Measurements from ENCODE around the gene DNASE1L2.
"Not testable (repeated sequence)": the region's sequence is repeated elsewhere in the genome, so short reads cannot be mapped to it uniquely, and the experiment has no call there.

DNASE1L2 gene

DNA sequence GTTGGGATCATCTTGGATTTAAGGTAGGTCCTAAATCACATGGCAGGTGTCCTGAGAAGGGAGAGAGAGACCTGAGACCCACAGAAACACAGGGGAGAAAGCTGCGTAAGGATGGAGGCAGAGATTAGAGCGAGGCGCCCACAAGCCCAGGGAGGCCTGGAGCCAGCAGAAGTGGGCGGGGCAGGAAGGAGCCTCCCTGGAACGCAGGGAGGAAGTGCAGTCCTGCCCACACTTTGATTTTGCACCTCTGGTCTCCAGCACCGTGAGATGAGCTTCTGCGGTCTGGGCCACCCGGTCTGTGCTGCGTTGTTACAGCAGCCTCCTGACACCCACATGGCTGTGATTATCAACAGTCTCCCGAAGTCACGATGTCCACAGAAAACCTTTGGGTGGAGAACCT lies 6.4 kb downstream of the DNASE1L2 start:
- no peak for DNase-seq

DNA sequence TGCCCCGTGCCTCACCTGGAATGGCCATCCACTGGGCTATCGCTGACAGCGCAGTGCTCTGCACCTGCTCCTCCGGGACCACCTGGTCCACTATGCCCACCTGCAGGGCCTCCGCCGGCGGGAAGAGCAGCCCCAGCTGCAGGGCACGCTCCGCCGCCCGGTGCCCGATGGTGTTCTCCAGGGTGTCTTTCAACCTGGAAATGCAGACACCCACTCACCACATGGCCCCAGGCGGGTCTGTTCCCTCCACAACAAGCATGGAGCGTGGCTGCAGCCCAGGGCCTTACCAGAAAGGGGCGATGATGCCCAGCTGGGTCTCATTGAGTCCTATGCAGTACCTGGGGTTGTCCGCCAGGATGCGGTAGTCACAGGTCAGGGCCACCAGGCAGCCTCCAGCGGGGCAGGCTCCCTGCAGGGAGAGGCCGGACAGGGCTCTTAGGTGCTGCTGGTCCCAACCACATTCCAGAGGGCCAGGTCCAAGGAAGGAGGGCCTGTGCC lies 6.8 kb downstream of the DNASE1L2 start:
- no peak for DNase-seq

DNA sequence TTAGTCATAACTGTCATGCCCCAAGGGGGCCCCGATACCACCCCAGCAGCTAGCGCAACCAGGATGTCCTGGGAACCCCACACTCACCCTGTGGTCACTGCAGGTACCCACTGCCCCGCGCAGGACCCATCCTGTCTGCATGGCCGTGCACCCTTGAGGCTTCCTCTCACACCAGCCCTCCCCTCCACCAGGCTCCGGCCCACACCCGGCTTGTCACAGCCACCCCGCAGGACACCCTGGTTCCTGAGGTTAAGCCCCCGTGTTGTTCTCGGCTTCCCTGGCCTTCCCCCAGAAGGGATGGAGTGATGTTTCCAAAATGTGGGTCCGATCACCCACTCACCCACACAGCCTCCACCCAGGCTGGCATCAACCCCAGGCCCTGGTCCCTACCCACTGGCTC lies 7.5 kb downstream of the DNASE1L2 start:
- DNase-seq, result no peak

DNA sequence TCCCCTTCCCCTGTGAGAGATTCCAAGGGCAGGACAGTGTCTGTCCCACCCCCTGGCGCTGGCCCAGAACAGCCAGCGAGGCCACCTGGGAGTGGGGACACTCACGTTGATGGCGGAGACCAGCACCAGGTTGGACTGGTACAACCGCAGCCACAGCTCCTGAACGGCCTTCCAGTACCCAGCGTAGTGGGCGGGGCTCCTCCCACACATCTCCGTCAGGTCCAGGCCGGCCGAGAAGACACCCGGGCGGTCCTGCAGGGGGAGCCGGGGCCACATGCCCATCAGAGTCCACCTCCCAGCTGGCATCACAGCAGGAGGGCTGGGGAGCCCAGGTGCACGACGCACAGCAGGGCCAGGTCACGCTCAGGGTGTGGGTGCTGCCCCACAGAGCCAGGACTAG lies 8.1 kb downstream of the DNASE1L2 start:
- DNase-seq, result no peak

DNA sequence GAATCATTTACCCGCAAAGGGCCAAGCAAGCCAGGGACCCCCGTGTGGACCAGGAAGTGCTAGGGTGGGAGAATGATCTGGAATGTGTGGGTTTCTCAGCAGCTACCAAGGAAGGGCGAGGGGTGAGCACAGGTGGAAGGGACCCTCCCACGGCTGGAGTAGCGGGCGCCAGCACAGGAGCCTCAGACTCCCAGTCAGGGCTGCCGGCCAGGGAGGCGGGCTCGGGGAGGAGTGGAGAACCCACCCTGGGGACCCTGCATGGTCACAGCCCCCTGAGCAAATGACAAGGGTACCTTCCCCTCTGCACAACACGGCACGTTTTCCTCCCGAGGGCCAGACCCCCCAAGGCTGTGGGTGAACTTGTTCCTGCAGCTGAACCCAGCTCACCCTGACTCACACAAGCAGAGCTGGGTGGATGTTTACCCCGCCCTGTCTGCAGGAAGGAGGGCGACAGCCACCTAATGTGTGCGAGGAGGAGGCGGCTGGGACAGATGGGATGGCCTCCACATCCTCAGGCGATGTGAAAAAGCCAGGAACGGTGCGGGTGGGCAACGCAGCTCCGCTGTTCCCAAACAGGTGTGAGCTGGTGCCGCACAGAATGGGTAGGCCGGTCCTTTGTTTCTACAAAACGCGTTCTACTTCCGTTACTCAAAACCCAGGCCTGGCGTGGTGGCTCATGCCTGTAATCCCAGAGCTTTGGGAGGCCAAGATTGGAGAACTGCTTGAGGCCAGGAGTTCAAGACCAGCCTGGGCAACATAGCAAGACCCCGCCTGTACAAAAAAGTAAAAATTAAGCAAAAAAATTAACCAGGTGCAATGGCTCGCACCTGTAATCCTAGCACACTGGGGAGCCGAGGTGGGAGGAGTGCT lies 8.9 kb downstream of the DNASE1L2 start:
- no peak for DNase-seq

DNA sequence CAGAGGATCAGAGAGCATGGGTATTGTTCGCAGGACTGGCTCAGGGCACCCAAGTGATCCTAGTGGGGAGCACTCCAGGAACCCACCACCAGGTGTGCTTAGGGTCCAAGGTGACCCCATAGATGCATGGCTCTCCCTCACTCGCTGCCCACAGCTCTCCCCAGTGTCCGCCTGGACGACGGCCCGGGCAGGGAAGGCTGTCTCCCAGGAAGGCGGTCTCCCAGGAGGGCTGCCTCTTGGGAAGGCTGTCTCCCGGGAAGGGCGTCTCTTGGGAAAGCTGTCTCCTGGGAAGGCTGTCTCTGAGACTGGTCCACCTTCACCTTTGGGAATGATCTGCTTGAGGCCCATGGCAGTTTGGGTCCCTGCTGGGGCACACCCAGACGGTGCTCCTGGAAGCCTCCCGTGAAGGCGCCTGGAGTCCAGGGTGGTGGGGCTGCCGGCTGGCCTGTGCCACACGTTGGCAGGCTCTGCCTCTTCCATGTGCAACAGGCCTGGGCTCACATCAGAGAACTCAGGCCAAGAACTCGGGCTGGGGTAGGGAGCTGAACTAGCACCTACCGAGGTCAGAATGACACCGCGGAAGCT lies 10.1 kb downstream of the DNASE1L2 start:
- no peak for DNase-seq

DNA sequence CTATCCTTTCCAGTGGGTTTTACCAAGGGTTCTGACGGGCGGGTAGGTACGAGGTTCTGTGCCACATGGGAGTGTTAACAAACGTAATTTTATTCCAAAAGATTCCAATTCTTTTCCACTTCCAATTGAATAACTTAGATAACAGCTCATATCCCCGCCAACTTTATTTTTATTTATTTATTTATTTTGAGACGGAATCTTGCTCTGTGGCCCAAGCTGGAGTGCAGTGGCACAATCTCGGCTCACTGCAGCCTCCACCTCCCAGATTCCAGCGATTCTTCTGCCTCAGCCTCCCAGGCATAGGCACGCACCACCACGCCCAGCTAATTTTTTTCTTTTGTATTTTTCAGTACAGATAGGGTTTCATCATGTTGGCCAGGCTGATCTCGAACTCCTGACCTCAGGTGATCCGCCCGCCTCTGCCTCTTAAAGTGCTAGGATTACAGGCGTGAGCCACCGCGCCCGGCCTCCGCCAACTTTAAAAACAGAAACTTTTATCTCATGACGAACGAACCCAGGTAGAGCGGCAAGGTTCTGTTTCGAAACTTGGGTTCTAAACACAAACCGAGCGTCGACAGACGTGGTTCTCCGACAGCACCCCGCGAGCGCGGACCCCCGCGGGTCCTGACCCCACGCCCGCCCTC lies 14.5 kb downstream of the DNASE1L2 start:
- DNase-seq, result peak; percentile 22

DNA sequence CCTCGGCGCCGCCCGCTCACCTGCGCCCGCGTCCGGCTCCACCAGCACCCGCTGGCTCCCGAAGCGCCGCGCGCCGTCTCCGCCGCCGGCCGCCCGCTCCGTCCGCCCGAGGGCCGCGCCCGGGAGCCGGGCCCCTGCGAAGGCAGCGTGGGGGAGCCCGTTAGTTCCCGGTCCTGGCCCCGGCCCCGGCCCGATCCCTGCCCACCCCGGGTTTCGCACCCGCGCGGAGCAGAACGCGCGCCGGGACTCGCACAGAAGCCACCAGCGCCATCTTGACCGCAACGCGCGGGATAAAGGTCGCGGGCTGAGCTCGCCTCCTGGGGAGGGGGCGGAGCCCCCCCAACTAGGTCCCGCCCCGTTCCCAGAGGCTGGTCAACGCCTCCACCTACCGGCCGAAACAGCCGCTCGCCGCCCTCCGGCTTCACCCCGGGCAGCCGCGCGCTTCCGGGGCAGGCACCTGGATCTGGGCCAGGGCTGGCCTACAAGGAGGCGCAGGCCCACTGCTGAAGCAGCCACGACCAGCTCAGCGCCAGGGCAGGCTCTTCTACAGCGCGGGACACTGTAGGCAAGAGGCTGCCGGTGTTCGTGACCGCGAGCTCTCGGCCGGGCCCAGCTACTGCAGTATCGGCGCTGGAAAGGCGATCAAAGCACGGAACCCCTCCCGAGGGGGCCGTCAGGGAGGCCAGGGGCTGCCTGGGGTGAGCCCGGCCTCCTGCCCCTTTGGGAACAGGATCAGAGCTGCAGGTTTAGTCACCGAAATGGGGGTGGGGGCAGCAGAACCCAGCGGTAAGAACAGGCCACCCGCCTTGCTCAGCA lies 15.3 kb downstream of the DNASE1L2 start, which contains the start of gene ECI1:
ECI1 (minus strand) TSS at position 292 of the 816 bp plus-strand sequence; CDS start at position 271, 21 bp downstream.
- peak; percentile 94 for DNase-seq

DNA sequence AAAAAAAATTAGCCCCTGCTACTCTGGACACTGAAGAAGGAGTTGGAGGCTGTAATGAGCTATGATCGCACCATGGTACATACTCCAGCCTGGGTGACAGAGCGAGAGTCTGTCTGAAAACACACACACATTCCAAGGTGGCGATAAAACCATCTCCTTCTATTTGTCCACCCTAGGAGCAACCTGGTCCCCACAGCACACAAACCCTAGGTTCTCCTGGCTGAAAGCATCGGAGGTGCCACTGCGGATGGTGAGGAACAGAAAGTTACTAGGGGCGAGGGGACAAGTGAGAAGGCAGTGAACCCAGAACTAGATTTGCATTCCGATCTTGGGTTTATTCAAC lies 16.5 kb downstream of the DNASE1L2 start:
- no peak for DNase-seq

DNA sequence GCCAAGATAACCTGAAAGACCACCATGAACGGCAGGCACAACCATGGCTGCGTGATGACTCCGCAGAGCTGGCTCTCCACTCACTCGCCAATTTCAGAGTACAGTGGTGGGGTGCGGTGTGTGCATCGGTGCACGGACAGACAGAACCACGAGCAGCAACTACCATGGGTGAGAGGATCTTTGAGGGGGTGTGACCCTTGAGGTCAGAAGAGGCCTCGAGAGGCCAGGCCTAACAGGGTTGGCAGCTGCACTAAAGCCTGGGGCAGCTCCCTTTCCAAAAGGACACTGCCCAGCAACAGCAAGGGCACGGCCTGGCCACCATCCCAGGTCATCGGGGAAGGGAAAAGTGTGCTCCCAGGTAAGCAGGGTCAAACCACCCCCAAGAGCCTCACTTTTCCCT lies 17.0 kb downstream of the DNASE1L2 start:
- no peak for DNase-seq

DNA sequence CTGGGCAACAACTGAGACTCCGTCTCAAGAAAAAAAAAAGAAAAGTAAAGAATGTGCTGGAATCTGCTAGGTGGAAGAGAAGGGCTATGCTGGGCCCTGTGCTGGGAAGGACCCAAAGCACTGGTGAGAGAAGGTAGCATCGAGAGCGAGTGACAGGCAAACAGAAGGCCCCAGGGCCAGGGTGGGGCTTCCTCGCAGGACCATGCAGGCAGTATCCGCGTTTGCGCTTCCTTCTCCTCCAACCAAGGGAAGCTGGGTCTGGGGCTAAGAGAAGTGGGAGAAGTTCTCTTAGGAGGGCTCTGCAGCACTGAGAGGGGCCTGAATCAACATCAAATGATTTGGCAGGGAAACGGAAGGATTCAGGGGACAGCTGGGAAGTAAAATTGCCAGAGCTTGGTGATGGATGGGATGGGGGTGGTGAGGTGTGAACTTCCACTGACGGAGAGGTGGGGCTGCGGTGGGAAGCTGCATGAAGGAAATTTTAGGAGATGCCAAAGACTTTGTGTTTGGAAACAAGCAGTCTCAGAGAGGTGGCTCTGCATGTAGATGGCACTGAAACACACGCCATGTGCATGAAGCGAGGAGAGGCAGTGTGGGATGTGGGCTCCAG lies 20.4 kb downstream of the DNASE1L2 start:
- DNase-seq, result no peak

DNA sequence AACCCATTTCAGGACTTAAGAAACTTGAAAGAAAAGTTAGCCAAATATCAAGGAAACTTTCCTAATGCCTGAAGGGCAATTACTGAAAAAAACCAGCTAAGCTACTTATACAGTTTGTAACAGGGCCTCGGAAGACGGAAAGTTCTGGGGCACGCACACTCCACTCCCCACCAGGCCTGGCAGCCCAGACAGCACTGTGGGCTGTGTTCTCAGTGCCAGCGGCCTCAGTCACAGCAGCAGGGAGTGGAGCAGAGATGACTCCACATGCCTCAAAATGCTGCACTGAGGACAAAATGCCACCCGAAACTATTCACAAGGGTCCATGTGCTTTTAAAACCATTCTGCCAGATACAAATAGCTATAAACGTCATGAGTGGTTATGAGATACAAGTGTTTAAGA lies 21.5 kb downstream of the DNASE1L2 start:
- no peak for DNase-seq

DNA sequence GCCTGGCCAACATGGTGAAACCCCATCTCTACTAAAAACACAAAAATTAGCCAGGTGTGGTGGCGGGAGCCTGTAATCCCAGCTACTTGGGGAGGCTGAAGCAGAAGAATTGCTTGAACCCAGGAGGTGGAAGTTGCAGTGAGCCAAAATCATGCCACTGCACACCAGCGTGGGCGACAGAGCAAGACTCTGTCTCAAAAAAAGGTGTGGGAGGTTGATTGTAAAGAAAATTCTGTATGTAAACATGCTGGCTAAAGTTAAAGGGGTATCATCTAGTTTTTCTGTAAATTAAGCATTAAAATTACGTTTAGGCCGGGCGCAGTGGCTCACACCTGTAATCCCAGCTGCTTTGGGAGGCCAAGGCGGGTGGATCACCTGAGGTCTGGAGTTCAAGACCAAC lies 22.3 kb downstream of the DNASE1L2 start:
- not testable (repeated sequence) for DNase-seq

DNA sequence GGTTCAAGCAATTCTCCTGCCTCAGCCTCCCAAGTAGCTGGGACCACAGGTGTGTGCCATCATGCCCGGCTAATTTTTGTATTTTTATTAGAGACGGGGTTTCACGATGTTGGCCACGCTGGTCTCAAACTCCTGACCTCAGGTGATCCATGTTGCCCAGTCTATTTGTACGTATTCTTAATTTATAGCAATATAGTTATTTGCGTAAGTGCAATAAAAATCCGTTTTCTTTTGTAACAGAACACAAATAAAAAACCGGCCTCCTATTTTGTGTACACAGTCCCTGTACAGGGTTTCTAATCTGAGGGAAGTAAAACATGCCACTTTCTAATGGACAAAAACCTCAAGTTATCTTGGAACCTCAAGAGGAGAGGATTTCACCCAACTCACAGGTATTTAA lies 24.0 kb downstream of the DNASE1L2 start:
- no peak for DNase-seq

DNA sequence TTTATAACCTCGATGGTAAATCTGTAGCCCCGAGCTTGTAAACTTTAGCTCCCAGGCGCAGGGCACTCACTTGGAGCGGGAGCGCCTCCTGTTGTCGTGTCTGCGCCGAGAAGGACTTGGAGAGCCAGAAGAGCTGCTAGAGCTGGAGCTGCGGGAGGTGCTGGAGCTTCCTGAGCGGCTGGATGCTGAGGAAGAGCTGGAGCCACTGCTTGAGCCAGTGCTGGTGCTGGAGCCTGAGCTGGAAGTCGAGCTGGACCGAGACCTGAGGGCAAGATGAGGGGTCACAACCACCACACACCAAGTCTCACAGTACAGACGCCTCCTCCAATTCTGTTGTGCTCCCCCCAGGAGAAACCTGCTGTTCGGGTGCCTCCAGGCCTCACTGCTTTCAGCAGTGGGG lies 26.8 kb downstream of the DNASE1L2 start:
- not testable (repeated sequence) for DNase-seq

DNA sequence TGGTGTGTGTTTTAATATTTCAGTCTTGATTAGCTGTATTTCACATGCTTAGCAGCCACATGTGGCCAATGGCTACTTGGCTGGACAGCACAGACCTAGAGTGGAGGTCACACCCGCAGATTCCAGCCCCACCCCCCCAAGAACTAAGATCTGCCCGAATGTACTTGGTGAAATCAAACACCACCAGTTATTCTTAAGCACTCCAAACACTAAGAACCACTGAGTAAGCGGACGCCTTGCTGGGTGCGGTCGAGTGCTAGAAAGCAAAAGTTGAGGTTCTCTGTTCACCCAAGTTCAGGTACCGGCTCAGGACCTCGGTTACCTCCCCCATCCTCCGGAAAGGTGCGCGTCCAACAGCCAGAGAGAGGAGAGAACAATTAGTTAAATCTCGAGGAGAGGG lies 30.6 kb downstream of the DNASE1L2 start:
- DNase-seq, result not testable (repeated sequence)

DNA sequence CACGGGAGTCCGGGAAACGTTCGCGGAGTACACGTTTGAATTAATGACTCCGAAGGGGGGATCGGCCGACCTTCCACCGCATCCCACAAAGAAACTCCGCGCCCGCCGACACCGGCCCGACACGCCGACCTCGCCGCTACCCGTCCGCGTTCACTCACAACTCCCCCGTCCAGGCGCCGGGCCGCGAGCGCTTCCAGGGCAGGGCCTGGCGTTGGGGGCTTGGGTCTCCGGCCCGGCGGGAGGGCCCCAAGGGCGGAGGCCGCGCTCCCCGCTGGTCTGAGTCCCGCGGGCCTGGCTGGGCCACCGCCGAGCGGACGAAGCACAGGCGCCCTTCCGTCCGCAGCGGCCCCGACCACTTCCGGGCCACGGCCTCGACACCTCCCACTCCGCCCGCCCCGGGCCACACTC lies 31.3 kb downstream of the DNASE1L2 start:
- not testable (repeated sequence) for DNase-seq

DNA sequence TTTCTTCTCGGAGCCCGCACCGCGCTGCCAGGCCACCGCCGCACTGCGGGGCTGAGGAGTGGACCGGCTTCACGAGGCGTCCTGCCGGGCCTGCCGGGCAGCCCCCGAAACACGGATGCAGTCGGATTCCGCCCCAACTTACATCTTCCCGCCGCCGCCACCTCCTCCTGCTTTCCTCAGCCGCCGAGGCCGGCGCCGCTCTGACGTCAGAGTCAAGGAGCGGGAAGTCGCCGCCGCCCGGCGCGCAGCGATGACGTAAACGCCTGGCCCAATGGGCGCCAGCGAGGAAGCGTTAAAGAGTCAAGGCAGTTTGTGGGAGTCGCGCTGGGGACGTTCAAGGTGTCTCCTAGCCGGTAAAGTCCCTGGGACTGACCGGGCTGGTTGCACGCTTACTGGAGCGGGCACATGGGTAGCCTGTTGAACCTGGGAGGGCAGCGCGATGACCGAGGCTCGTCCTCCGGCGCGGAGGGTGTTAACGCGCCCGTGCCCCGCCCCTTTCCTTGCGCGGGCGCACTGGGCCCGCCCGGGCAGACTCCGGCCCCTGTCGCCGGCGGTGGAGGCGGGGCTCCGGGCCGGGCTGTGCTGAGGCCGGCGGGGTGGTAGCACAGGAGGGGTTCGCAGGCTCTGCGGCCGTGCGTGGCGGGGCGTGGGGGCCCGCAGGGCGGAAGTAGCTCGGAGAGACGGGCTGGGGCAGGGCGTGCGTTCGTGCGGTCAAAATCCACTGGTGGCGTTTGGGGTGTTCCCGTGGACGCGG lies 31.8 kb downstream of the DNASE1L2 start, which contains the start of gene RNPS1:
RNPS1 (minus strand) TSS at position 214 of the 754 bp plus-strand sequence. CDS start 3,483 bp downstream, outside the sequence.
- DNase-seq, result peak; percentile 96

DNA sequence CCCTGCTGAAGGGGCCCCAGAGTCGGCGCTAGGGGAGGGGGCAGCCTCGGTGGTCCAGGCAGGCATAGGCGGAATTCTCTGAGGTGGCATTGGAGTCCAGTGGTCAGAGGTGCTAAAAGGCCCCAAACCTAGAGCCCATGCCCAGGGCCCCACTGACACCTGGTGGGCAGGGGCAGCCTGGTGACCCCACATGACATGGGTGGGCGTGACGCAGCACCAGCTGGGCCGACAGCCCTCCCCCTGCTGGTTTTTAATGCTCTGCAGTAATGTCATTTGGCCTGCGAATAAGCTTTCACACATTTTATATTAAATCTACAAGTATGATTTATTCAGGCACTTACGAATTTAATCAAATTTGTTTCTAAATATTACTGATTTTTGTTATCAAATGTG lies 33.8 kb downstream of the DNASE1L2 start:
- DNase-seq, result no peak

DNA sequence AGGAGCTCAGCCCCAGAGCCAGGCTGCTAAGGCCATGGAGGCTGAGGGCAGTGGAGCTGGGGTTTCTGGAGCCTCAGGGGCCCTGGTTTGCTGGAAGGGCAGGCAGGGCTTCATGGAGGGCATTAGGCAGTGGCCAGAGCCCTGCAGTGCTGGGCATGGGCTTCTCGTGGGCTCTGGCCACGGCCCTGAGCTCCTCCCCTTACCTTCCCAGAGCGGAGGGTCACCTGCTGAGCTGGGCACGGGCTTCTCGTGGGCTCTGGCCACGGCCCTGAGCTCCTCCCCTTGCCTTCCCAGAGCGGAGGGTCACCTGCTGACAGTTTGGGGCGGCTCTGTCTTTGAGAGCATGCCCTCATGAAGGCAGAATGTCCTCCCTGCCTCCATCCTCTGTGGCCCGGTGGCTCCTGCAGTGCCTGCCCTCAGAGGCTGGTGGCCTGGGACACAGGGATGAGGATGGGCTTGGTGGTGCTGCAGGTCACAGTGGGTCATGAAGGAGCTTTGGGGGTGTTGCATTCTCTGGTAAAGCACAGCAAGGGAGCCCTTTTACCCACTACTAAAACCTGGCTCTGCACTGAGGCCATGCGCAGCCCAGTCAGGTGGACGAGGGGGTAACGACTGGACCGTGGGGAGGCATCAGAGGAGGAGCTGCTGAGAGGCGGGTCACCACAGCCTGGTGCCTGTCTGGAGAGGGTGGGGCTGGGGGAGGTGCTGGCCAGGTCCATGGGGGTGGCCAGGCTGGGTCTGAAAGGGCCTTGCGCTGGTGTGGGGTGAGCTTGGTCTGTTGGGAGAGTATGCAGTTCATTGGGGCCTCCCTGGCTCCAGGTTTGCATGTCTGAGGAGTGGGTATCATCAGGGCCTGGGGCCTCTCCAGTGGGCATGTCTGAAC lies 34.6 kb downstream of the DNASE1L2 start:
- DNase-seq, result no peak

All from fibroblast of skin of scalp (primary cell).